ENCODE results near the gene DIS3. TPM values are rescaled to one million over a fixed set of nuclear protein-coding genes. Genes with fewer than 3 reads are reported as not detected.

The DIS3 gene
- total and polyA plus RNA-seq, 2 of the 13 experiments (the other 11 are each of a cell fraction or from before 2014, with no cell fraction given) = 13.2 to 35.0 TPM

GRCh38 chr13:72754111-72754510 lies 27.6 kb downstream of the DIS3 start (continued):
- TF ChIP-seq RERE (CRISPR knock-in tag; IDR thresholded peaks at IDR 0.05; ENCODE audit: low read depth) (no peak), ZNF761 (CRISPR knock-in tag; conservative IDR thresholded peaks at IDR 0.05) (no peak)

GRCh38 chr13:72751220-72751619 lies 30.5 kb downstream of the DIS3 start:
- Histone ChIP-seq H3K27ac (ENCODE audit: extremely low read length, insufficient read depth, low read length) (no peak overlapping the region), H3K4me2 (ENCODE audit: low read depth, low read length) (no peak overlapping the region), H3K9me3 (ENCODE audit: low read length) (no peaks in the 10 kb centered on the region), H3K27me3 (ENCODE audit: control insufficient read depth in 1 of 2, insufficient read depth in 2 of 2, low read length in 2 of 2) (no peaks in the 10 kb centered on the region), H2AFZ (ENCODE audit: low read length) (no peak overlapping the region), H3K4me1 (ENCODE audit: insufficient read depth, low read length) (no peaks in the 10 kb centered on the region), H4K20me1 (ENCODE audit: insufficient read depth, low read length) (no peaks in the 10 kb centered on the region), H3K79me2 (ENCODE audit: insufficient read depth, low read length) (no peaks in the 10 kb centered on the region), H3K9ac (ENCODE audit: insufficient read depth, low read depth, low read length) (no peak overlapping the region), H3K4me3 (replicated peaks in 1 of 3; ENCODE audit: insufficient read depth in 1 of 3, low read depth in 2 of 3, low read length in 3 of 3) (no peak overlapping the region), H3K36me3 (replicated peaks in 1 of 2; ENCODE audit: control insufficient read depth in 1 of 2, insufficient read depth in 2 of 2, low read length in 2 of 2) (peaks cover 4 to 49% of the 10 kb centered on the region in 2 experiments)
- CTCF ChIA-PET (ENCODE audit: low intra/inter-chr PET ratio, low total read pairs) = no interaction called here
- POLR2A ChIA-PET = no interaction called here
- no peak for ATAC-seq
- BruUV-seq (replicated peaks) = no TSS peak
- intact Hi-C loops (cut with micrococcal nuclease; ENCODE audit: unreplicated experiment) = no loop called here
- no peak for DNase-seq (ENCODE audit: low spot score)
- in situ Hi-C loops (cut with HindIII; ENCODE audit: extremely low pct_ligation_motif_present, low pct_unique_long_range_greater_than_20kb) = no loop called here
- no peak for FAIRE-seq
- TF ChIP-seq ELF1 (CRISPR knock-in tag; IDR thresholded peaks at IDR 0.05) (no peak), CEBPZ (IDR thresholded peaks at IDR 0.05; ENCODE audit: low read length) (no peak), ZHX2 (IDR thresholded peaks at IDR 0.05; ENCODE audit: low read depth) (no peak), ZHX2 (CRISPR knock-in tag; IDR thresholded peaks at IDR 0.05; ENCODE audit: borderline replicate concordance) (no peak), ZNF563 (CRISPR knock-in tag; IDR thresholded peaks at IDR 0.05) (no peak)

Measured in HepG2 (cell line).